CD4-positive, alpha-beta T cell treated with Interleukin-21 for 1 hour (primary cell): ENCODE results near the gene KLHL29.
"Not testable (repeated sequence)": the region's sequence is repeated elsewhere in the genome, so short reads cannot be mapped to it uniquely, and the experiment has no call there.

Experiments used
- DNase-seq: peaks from one replicate; pipeline ENCODE4 v3.0.0-alpha.2; 2020

The KLHL29 gene

DNA sequence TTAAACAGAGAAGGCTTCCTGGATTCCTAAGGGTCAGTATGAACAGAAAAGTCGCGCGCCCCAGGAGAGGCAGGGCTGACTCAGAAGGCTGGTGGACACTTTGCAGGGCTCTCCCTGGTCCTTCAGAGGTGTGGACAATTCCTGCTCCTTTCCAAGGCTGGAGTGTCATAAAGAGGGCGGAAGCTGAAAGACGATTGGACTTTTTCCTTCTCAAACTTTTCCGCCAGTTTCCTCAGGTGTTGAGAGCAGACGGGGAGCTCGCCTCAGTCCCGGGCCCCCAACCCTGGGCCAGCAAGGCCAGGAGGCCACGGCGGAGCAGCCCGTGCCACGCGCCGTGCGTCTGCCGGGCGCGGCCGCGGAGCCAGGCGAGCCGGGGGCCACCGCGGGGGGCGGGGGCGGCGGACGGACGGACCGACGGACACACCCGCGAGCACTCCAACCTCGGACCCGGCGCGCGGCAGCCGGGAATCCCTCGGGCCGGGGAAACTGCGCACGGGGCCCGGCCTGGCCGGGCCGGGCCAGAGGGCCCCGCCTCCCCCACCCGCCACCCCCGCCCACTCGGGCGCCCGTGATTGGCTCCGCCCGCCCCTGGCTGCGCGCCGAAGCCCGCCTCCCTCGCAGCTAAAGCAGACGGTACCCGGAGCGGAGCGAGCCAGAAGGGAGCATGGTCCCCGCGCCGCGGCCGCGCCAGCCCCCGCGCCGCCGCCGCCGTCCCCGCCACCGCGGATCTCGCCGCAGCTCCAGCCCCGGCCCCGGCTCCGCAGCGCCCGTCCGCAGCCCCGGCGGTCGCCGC is at the start of gene KLHL29:
Gene KLHL29 (plus strand): TSS at position 629 of the 793 bp plus-strand sequence. CDS start 177,018 bp downstream, outside the sequence.
- DNase-seq = peak; percentile 66

DNA sequence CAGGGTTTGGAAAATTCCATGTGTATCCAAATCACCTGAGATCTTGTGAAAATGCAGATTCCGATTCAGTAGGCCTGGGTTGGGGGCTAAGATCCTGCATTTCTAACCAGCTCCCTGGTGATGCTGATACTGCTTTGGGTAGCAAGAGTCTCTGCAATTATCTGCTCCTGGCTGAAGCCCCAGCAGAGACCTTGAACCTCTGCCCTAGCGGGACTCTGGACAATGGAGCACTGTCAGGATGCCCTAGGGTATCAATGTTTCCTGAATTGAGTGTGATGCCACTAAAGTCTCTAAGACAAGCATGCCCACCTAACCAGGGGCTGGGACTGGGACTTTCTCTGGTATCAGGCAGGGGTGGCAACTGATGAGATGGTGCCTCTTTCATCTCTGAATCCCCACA is 49.4 kb upstream of the KLHL29 start:
- DNase-seq = no peak

GRCh38 chr2:23342075-23342474 is 42.9 kb upstream of the KLHL29 start:
- no peak for DNase-seq

- DNase-seq = no peak
Observed at GRCh38 chr2:23346029-23346428, 39.0 kb upstream of the KLHL29 start.

GRCh38 chr2:23346781-23347180 is 38.2 kb upstream of the KLHL29 start:
- no peak for DNase-seq

GRCh38 chr2:23347471-23348092 is 37.4 kb upstream of the KLHL29 start:
- DNase-seq = no peak

GRCh38 chr2:23348093-23348481 is 36.9 kb upstream of the KLHL29 start:
- not testable (repeated sequence) for DNase-seq

- no peak for DNase-seq
Observed at GRCh38 chr2:23349508-23349907, 35.5 kb upstream of the KLHL29 start.

DNA sequence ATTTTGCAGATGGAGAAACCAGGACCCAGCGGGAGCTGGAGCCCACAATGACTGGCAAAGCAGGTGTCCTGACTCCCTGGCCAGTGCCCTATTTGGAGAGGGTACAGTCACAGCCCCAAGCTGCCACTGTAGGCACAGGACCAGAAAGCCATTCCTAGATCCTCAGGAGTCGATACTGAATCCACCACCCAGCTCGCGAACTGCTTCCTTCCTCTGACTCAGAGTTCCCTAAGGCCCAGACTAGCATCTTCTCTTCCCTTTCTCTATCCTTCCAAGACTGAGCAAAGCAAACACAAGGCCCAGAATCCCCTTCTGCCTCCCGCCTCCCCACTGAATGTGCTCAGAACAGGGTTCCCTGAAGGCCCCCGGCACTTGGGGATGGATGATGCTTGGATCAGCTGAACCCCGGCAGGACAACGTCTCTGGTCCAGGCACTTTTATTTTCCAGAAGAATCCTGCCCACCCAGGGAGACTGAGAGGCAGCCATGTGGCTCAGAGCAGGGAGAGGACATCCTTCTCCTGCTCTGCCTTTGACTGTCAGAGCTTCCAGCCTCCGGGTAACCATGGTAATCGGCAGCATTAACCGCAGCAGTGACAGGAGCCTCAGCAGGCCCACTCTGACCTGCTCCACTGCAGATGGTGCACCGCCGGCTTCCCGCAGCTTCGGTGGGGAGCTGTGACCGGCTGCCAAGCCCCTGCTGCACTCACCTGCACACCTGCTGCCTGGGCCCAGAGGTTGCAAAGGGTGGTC is 34.8 kb upstream of the KLHL29 start:
- DNase-seq = no peak

GRCh38 chr2:23350792-23351355 is 34.1 kb upstream of the KLHL29 start:
- no peak for DNase-seq

DNA sequence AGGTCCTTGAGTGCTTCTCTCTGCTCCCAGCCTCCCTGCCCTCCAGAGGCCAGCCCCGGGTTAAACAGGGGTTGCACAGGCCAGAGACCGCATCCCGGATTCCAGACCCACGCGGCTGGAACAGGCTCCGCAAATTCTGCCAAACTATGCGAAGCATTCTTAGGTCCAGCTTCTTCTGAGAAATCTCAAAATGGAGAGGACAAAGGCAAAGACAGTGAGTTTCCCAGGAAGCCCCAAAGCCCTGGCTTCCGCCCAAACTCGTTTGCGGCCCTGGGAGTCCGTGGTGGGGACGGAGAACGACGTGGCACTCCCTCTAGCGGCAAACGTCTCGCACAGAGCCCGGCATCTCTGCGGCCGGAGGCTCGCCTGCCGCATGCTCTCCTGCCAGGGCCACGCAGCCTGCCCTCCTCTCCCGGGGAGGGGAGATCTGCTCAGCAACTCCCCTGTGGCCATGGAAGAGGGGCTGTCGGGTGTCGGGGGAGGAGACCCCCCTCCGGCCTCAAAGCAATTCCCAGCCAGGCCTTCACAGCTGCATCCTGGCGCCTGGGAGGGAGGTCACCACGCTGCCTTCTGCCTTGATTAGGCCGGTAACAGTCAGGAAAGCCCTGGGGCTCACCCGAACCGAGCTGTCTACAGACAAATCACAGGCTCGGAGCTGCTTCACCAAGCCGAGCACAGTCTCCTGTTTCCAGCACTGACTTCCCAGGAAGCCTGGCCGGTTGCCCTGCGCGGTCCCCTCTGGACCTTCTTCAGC is 33.4 kb upstream of the KLHL29 start:
- peak; percentile 22 for DNase-seq

GRCh38 chr2:23354554-23354953 is 30.4 kb upstream of the KLHL29 start:
- no peak for DNase-seq

- no peak for DNase-seq
Observed at GRCh38 chr2:23355001-23355400, 30.0 kb upstream of the KLHL29 start.

DNA sequence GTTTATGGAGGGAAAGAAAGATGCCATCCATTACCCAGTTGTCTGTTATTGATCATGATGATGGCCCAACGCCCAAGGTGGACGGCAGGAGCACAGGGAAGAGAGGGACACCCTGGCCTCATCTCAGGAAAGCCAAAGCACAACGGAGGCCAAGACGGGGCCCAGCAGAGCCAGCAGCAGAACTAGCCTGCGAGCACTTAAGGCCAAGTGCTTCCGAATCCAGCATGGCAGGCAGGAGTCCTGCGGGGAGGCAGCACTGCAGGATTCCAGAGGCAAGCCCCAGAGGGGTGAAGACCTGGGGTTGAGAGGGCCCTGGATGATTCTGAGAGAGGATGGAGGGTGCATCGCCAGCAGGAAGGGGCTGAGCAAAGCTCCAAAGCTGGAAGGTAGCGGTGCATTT is 28.3 kb upstream of the KLHL29 start:
- DNase-seq = no peak

GRCh38 chr2:23359631-23360567 is 25.1 kb upstream of the KLHL29 start:
- DNase-seq = no peak

- DNase-seq = no peak
Observed at GRCh38 chr2:23360571-23361125, 24.3 kb upstream of the KLHL29 start.

DNA sequence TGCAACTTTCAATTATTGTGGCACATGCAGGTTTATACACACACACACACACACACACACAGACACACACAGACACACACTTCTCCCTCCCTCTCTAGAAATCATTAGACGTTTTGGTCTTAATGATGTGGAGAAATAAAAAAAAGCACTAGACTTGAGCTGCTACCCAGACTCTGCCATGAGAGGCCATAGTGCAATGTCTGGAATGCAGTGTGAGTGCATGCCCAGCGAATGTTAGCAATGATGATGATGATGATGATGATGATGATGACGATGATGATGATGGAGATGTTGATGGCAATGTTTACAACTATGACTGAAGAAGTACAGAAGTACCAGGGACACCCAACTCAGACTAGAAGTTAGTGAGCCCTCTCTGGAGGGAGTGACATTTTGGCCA is 23.8 kb upstream of the KLHL29 start:
- DNase-seq = no peak

DNA sequence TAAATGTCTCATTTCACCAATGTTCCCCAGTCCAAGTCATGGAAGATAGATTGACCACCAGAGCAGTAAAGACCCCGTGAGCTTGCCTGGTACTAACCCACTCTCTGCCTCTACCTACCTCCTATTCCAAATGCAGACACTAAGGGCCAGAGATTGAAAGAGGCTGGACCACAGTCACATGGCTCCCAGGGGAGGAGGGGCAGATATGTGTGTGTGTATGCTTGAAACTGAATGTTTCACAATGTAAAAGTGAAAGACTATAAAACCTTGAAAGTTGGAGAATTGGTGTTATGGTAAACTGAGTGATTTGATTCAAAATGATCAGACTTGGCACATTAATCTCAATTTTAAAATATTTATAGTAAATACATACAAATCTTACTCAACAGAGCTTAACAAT is 21.7 kb upstream of the KLHL29 start:
- no peak for DNase-seq

DNA sequence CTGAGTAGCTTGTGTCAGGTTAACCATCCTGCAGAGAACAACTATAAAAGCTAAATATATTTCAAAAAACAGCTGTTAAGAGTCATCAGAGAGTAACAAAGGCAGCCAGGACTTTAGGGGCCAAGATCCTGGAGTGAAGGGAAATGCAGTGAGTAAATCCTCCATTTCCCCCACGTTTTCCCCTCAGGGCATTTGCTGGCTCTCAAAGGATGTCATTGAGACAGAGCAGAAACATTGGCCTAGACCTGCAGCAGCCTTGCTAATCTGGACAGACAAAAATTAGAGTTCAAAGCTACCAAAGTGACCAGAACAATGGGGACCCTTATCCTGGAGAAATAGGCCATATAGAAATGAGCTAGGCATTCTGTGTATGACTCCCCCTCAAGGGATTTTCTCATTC is 21.1 kb upstream of the KLHL29 start:
- no peak for DNase-seq

GRCh38 chr2:23366720-23367119 is 18.3 kb upstream of the KLHL29 start:
- no peak for DNase-seq

DNA sequence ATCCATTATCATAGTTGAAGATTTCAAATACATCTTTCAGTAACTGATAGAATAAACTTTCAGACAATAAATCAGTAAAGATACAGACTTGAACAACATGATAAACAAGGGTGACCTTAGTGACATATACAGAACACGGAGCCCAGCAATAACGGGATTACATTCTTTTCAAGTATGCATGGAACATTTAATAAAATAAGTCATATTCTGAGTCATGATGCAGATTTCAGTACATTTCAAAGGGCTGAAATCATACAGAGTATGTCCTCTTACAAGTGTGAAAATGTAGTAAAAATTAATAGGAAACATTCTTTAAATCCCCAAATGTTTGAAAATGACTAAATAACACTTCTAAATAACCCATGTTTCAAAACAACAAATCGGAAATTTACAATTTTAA is 17.2 kb upstream of the KLHL29 start:
- DNase-seq = no peak
